ENCODE results near the gene PANK2. TPM values are rescaled to one million over a fixed set of nuclear protein-coding genes. Genes with fewer than 3 reads are reported as not detected.
"Not testable (repeated sequence)": the region's sequence is repeated elsewhere in the genome, so short reads cannot be mapped to it uniquely, and the experiment has no call there.

The PANK2 gene
- polyA plus RNA-seq, 4 donors: 24.9 to 39.8 (median 33.6) TPM

- not testable (repeated sequence) for DNase-seq (ENCODE audit: low read depth in 4 of 4, low spot score in 3 of 4)
These were observed 83.4 kb downstream of the PANK2 start for GRCh38 chr20:3972631-3973030.

- DNase-seq (ENCODE audit: low read depth in 4 of 4, low spot score in 3 of 4): no peak
These were observed 84.5 kb downstream of the PANK2 start for GRCh38 chr20:3973705-3974104.

GRCh38 chr20:3976511-3976910, 87.3 kb downstream of the PANK2 start:
- DNase-seq (ENCODE audit: low read depth in 4 of 4, low spot score in 3 of 4): no peak

Other genes starting within 250 kb of the PANK2 start
- gene GFRA4, start 226.0 kb upstream of the PANK2 start, polyA plus RNA-seq (ENCODE audit: insufficient read length in 4 of 4): under 1 TPM in 2 of 4 donors, not detected in 2; 0.16 to 0.24 TPM
- 10 to 100 TPM in 3 of 4 donors, 1 to 10 TPM in 1; 7.3 to 77.0 (median 13.6) TPM for gene ADAM33, start 207.4 kb upstream of the PANK2 start, polyA plus RNA-seq (ENCODE audit: insufficient read length in 4 of 4)
- 1 to 10 TPM in 2 of 4 donors, under 1 TPM in 2; 0.73 to 5.8 (median 0.98) TPM for gene SIGLEC1, start 176.8 kb upstream of the PANK2 start, polyA plus RNA-seq (ENCODE audit: insufficient read length in 4 of 4)
- gene HSPA12B, start 156.7 kb upstream of the PANK2 start, polyA plus RNA-seq (ENCODE audit: insufficient read length in 4 of 4): 10 to 100 TPM; 13.5 to 37.2 (median 15.2) TPM
- gene ADISSP, start 121.6 kb upstream of the PANK2 start, polyA plus RNA-seq (ENCODE audit: insufficient read length in 4 of 4): 10 to 100 TPM; 19.7 to 30.0 (median 25.0) TPM
- 1 to 10 TPM in 3 of 4 donors, not detected in 1; 1.3 to 2.5 (median 1.7) TPM for gene SPEF1, start 107.9 kb upstream of the PANK2 start, polyA plus RNA-seq (ENCODE audit: insufficient read length in 4 of 4)
- gene CENPB, start 102.6 kb upstream of the PANK2 start, polyA plus RNA-seq (ENCODE audit: insufficient read length in 4 of 4): 10 to 100 TPM; 34.0 to 47.8 (median 42.3) TPM
- 10 to 100 TPM; 31.2 to 42.9 (median 39.7) TPM for gene CDC25B, start 93.1 kb upstream of the PANK2 start, polyA plus RNA-seq (ENCODE audit: insufficient read length in 4 of 4)
- gene AP5S1, start 68.8 kb upstream of the PANK2 start, polyA plus RNA-seq (ENCODE audit: insufficient read length in 4 of 4): 10 to 100 TPM in 2 of 4 donors, 1 to 10 TPM in 2; 7.9 to 12.2 (median 10.0) TPM
- 10 to 100 TPM; 18.8 to 32.2 (median 27.3) TPM for gene MAVS, start 42.6 kb upstream of the PANK2 start, polyA plus RNA-seq (ENCODE audit: insufficient read length in 4 of 4)
- gene RNF24, start 126.2 kb downstream of the PANK2 start, polyA plus RNA-seq (ENCODE audit: insufficient read length in 4 of 4): 10 to 100 TPM; 21.4 to 38.5 (median 23.2) TPM